Right forelimb (tissue), 1 donor: ENCODE results near the gene DTNBP1.

Source experiments
- DNase-seq: peaks from one replicate; pipeline ENCODE4 v3.0.0-alpha.2; 2018

DTNBP1 gene

GRCh38 chr6:15512721-15513120 lies 150.1 kb downstream of the DTNBP1 start:
- no peak for DNase-seq

- no peak for DNase-seq
Measured at GRCh38 chr6:15512126-15512525, 150.7 kb downstream of the DTNBP1 start.

- DNase-seq, result no peak
Measured at GRCh38 chr6:15511248-15512125, 151.3 kb downstream of the DTNBP1 start.

- DNase-seq, result no peak
Measured at GRCh38 chr6:15510536-15511247, 152.1 kb downstream of the DTNBP1 start.

GRCh38 chr6:15510121-15510520 lies 152.7 kb downstream of the DTNBP1 start:
- DNase-seq, result no peak

GRCh38 chr6:15509335-15509933 lies 153.4 kb downstream of the DTNBP1 start:
- DNase-seq, result no peak

- DNase-seq, result no peak
Measured at GRCh38 chr6:15508931-15509330, 153.9 kb downstream of the DTNBP1 start.

- no peak for DNase-seq
Measured at GRCh38 chr6:15508441-15508871, 154.4 kb downstream of the DTNBP1 start.

GRCh38 chr6:15507746-15508145 lies 155.1 kb downstream of the DTNBP1 start:
- no peak for DNase-seq

- no peak for DNase-seq
Measured at GRCh38 chr6:15507221-15507620, 155.6 kb downstream of the DTNBP1 start.

- no peak for DNase-seq
Measured at GRCh38 chr6:15506066-15506465, 156.8 kb downstream of the DTNBP1 start.

GRCh38 chr6:15505463-15505918 lies 157.3 kb downstream of the DTNBP1 start:
- peak; percentile 49 for DNase-seq

GRCh38 chr6:15504581-15505350 lies 158.1 kb downstream of the DTNBP1 start:
- peak; percentile 83 for DNase-seq

- DNase-seq, result no peak
Measured at GRCh38 chr6:15504040-15504495, 158.8 kb downstream of the DTNBP1 start.

GRCh38 chr6:15503346-15503680 lies 159.5 kb downstream of the DTNBP1 start:
- peak; percentile 22 for DNase-seq

GRCh38 chr6:15502446-15503345 lies 160.1 kb downstream of the DTNBP1 start:
- DNase-seq, result peak; percentile 36

GRCh38 chr6:15501826-15502445 lies 160.9 kb downstream of the DTNBP1 start:
- peak; percentile 85 for DNase-seq

- DNase-seq, result peak; percentile 34
Measured at GRCh38 chr6:15500901-15501825, 161.7 kb downstream of the DTNBP1 start.

GRCh38 chr6:15500078-15500740 lies 162.6 kb downstream of the DTNBP1 start:
- DNase-seq, result no peak
